Mesenchymal stem cell (in vitro differentiated cells and primary cell): ENCODE measurements around the gene LNP1.
"Not testable (repeated sequence)": the region's sequence is repeated elsewhere in the genome, so short reads cannot be mapped to it uniquely, and the experiment has no call there.

Experiments
- DNase-seq: peaks from one replicate; pipeline ENCODE4 v3.0.0-alpha.2; 2013
- H2AFZ ChIP-seq: one replicate; pipeline ENCODE4 v1.6.1; 2013; ENCODE audit warnings: low read depth, mild to moderate bottlenecking, control low read depth, inconsistent platforms, low read length, moderate library complexity
- H2AK5ac ChIP-seq: 2 replicates; pipeline ENCODE4 v1.6.1; 2013; ENCODE audit warnings: low read length, moderate library complexity, mild to moderate bottlenecking, inconsistent platforms; ENCODE audit not compliant: severe bottlenecking
- H2BK120ac ChIP-seq: one replicate; pipeline ENCODE4 v1.6.1; 2013; ENCODE audit warnings: low read depth, mild to moderate bottlenecking, inconsistent platforms, low read length, moderate library complexity
- H2BK12ac ChIP-seq, 2 experiments: one replicate each; pipeline ENCODE4 v1.6.1; 2013; ENCODE audit warnings: inconsistent platforms in 2 of 2, low read length in 2 of 2, mild to moderate bottlenecking in 2 of 2, moderate library complexity in 2 of 2, control low read depth in 1 of 2
- H2BK15ac ChIP-seq: one replicate; pipeline ENCODE4 v1.6.1; 2013; ENCODE audit warnings: mild to moderate bottlenecking, low read depth, inconsistent platforms; ENCODE audit not compliant: poor library complexity, severe bottlenecking
- H2BK5ac ChIP-seq: 2 replicates; pipeline ENCODE4 v1.6.1; 2013; ENCODE audit warnings: low read depth, mild to moderate bottlenecking, low read length, control low read depth, inconsistent platforms; ENCODE audit not compliant: poor library complexity, severe bottlenecking
- H3K14ac ChIP-seq, 2 experiments: one replicate each; pipeline ENCODE4 v1.6.1; 2013; ENCODE audit warnings: inconsistent platforms in 2 of 2, low read length in 2 of 2, control low read depth in 1 of 2, mild to moderate bottlenecking in 1 of 2, moderate library complexity in 1 of 2
- H3K18ac ChIP-seq, 2 experiments: one replicate each; pipeline ENCODE4 v1.6.1; 2013; ENCODE audit warnings: inconsistent platforms in 2 of 2, low read length in 2 of 2, control low read depth in 1 of 2, low read depth in 1 of 2, mild to moderate bottlenecking in 1 of 2
- H3K23ac ChIP-seq, 2 experiments: one replicate each; pipeline ENCODE4 v1.6.1; 2013; ENCODE audit warnings: inconsistent platforms in 2 of 2, low read length in 2 of 2, mild to moderate bottlenecking in 2 of 2, moderate library complexity in 2 of 2, control low read depth in 1 of 2
- H3K27ac ChIP-seq: 2 replicates; pipeline ENCODE4 v1.5.1; 2013; ENCODE audit warnings: mild to moderate bottlenecking, moderate library complexity, low read length, control low read depth, inconsistent platforms; ENCODE audit not compliant: poor library complexity, severe bottlenecking
- H3K27me3 ChIP-seq, 2 experiments: 2 replicates each; pipeline versions ENCODE4 v1.6.1 to v1.7.0; 2013; ENCODE audit warnings: low read length in 2 of 2, mild to moderate bottlenecking in 2 of 2, moderate library complexity in 2 of 2, control low read depth in 1 of 2, inconsistent platforms in 1 of 2; ENCODE audit not compliant: control insufficient read depth in 1 of 2, insufficient read depth in 1 of 2
- H3K36me3 ChIP-seq, 2 experiments: 2 replicates each; pipeline versions ENCODE4 v1.6.1 to v1.7.0; 2013; ENCODE audit warnings: low read length in 2 of 2, control low read depth in 1 of 2, inconsistent platforms in 1 of 2, low read depth in 1 of 2, mild to moderate bottlenecking in 1 of 2; ENCODE audit not compliant: insufficient read depth in 2 of 2, control insufficient read depth in 1 of 2
- H3K4ac ChIP-seq, 2 experiments: one replicate each; pipeline ENCODE4 v1.6.1; 2013; ENCODE audit warnings: inconsistent platforms in 2 of 2, low read length in 2 of 2, mild to moderate bottlenecking in 2 of 2, moderate library complexity in 2 of 2, control low read depth in 1 of 2, low read depth in 1 of 2
- H3K4me1 ChIP-seq: 2 replicates; pipeline ENCODE4 v1.6.1; 2013; ENCODE audit warnings: low read depth, low read length, control low read depth; ENCODE audit not compliant: control insufficient read depth, insufficient read depth
- H3K4me2 ChIP-seq: 2 replicates; pipeline ENCODE4 v1.6.1; 2013; ENCODE audit warnings: low read length, mild to moderate bottlenecking, inconsistent platforms; ENCODE audit not compliant: poor library complexity, severe bottlenecking
- H3K4me3 ChIP-seq, 2 experiments: 2 replicates each; pipeline versions ENCODE4 v1.5.1 to v1.7.0; 2013; ENCODE audit warnings: low read length in 2 of 2, mild to moderate bottlenecking in 2 of 2, control low read depth in 1 of 2, low read depth in 1 of 2; ENCODE audit not compliant: insufficient read depth in 1 of 2
- H3K79me1 ChIP-seq: replicated peaks from 2 replicates; pipeline ENCODE4 v1.6.1; 2013; ENCODE audit warnings: mild to moderate bottlenecking, control low read depth, low read length, inconsistent platforms; ENCODE audit not compliant: poor library complexity, severe bottlenecking
- H3K9ac ChIP-seq: 2 replicates; pipeline ENCODE4 v1.7.0; 2013; ENCODE audit warnings: mild to moderate bottlenecking, low read length, moderate library complexity
- H3K9me3 ChIP-seq: 2 replicates; pipeline ENCODE4 v1.7.0; 2013; ENCODE audit warnings: mild to moderate bottlenecking, low read length; ENCODE audit not compliant: control insufficient read depth
- H4K8ac ChIP-seq: one replicate; pipeline ENCODE4 v1.6.1; 2013; ENCODE audit warnings: inconsistent platforms, mild to moderate bottlenecking, low read length, moderate library complexity
- H4K91ac ChIP-seq: one replicate; pipeline ENCODE4 v1.6.1; 2013; ENCODE audit warnings: mild to moderate bottlenecking, low read length, inconsistent platforms
- WGBS: methylation state at CpG from one replicate; pipeline ENCODE4 v1.1.7; 2013; ENCODE audit warnings: mixed read lengths; 5-methylcytosine and 5-hydroxymethylcytosine counted together

Gene LNP1

GRCh38 chr3:100470951-100471350 lies 69.6 kb downstream of the LNP1 start:
- H2BK120ac ChIP-seq, result no peak overlapping the region
- DNase-seq, result no peak
- H3K9ac ChIP-seq, result no peak overlapping the region
- no peak overlapping the region for H2BK12ac ChIP-seq
- no peaks in the 10 kb centered on the region for H3K4me1 ChIP-seq
- no peak overlapping the region for H3K23ac ChIP-seq
- H3K36me3 ChIP-seq, result no peaks in the 10 kb centered on the region
- no peaks in the 10 kb centered on the region for H3K79me1 ChIP-seq
- peaks cover 33% of the 10 kb centered on the region for H3K9me3 ChIP-seq
- H3K4me2 ChIP-seq, result no peak overlapping the region
- no peak overlapping the region for H3K4ac ChIP-seq
- H2AK5ac ChIP-seq, result no peak overlapping the region
- H3K18ac ChIP-seq, result no peak overlapping the region
- H2BK15ac ChIP-seq, result no peak overlapping the region
- H2BK5ac ChIP-seq, result no peak overlapping the region
- no peak overlapping the region for H4K8ac ChIP-seq
- no peak overlapping the region for H4K91ac ChIP-seq
- WGBS, result 100% methylated on average over 1 of the region's 1 CpG
- no peaks in the 10 kb centered on the region for H3K27me3 ChIP-seq
- no peak overlapping the region for H3K14ac ChIP-seq
- H3K27ac ChIP-seq, result no peak overlapping the region
- H3K4me3 ChIP-seq, result no peak overlapping the region
- H2AFZ ChIP-seq, result no peak overlapping the region

GRCh38 chr3:100471444-100471843 lies 70.1 kb downstream of the LNP1 start:
- Histone ChIP-seq H2AFZ (no peak overlapping the region), H4K8ac (no peak overlapping the region), H2BK12ac (no peak overlapping the region), H3K79me1 (no peaks in the 10 kb centered on the region), H2BK120ac (no peak overlapping the region), H3K4me2 (no peak overlapping the region), H4K91ac (no peak overlapping the region), H3K23ac (no peak overlapping the region), H3K4me3 (no peak overlapping the region), H3K4me1 (no peaks in the 10 kb centered on the region), H3K14ac (no peak overlapping the region), H2BK5ac (no peak overlapping the region), H2BK15ac (no peak overlapping the region), H3K27ac (no peak overlapping the region), H2AK5ac (no peak overlapping the region), H3K36me3 (no peaks in the 10 kb centered on the region), H3K18ac (no peak overlapping the region), H3K27me3 (no peaks in the 10 kb centered on the region), H3K9ac (no peak overlapping the region), H3K9me3 (peaks cover 33% of the 10 kb centered on the region), H3K4ac (no peak overlapping the region)
- DNase-seq, result no peak
- WGBS, result 86% methylated on average over 1 of the region's 2 CpGs

GRCh38 chr3:100477851-100478360 lies 76.6 kb downstream of the LNP1 start:
- not testable (repeated sequence) for H4K8ac ChIP-seq, H3K36me3 ChIP-seq, H3K9ac ChIP-seq, H2BK12ac ChIP-seq, H3K4me1 ChIP-seq, H3K4ac ChIP-seq, DNase-seq, H3K23ac ChIP-seq, H4K91ac ChIP-seq, H3K14ac ChIP-seq, H3K79me1 ChIP-seq, H3K4me3 ChIP-seq, H2BK15ac ChIP-seq, H3K9me3 ChIP-seq, H3K18ac ChIP-seq, H2AK5ac ChIP-seq, H2AFZ ChIP-seq, H2BK120ac ChIP-seq, H3K27ac ChIP-seq, H3K4me2 ChIP-seq, H2BK5ac ChIP-seq
- 93% methylated on average over 24 of the region's 32 CpGs for WGBS
- peaks cover 0 to 13% of the 10 kb centered on the region in 2 experiments for H3K27me3 ChIP-seq

- H4K91ac ChIP-seq, H3K4ac ChIP-seq, H3K36me3 ChIP-seq, H3K9ac ChIP-seq, H2BK12ac ChIP-seq, H3K4me3 ChIP-seq, H2BK120ac ChIP-seq, H2AFZ ChIP-seq, H3K9me3 ChIP-seq, H3K18ac ChIP-seq, H2BK15ac ChIP-seq, H3K14ac ChIP-seq, H3K79me1 ChIP-seq, H2AK5ac ChIP-seq, H2BK5ac ChIP-seq, H3K4me1 ChIP-seq, DNase-seq, H3K27ac ChIP-seq, H3K4me2 ChIP-seq, H3K23ac ChIP-seq, H4K8ac ChIP-seq: not testable (repeated sequence)
- 93% methylated on average over 16 of the region's 25 CpGs for WGBS
- H3K27me3 ChIP-seq, result peaks cover 0 to 13% of the 10 kb centered on the region in 2 experiments
These were observed 77.2 kb downstream of the LNP1 start for GRCh38 chr3:100478521-100478920.
